C4-2B (cell line): Measurements from ENCODE around the gene SPATS2L.

Source experiments
- CTCF ChIP-seq: fragments of 450-650 bp; conservative IDR thresholded peaks from 2 replicates; pipeline ENCODE4 v1.5.1; 2017; ENCODE audit warnings: mild to moderate bottlenecking
- ZFX ChIP-seq: fragments of 450-650 bp; IDR thresholded peaks from 2 replicates; pipeline ENCODE4 v1.6.1; 2017

GRCh38 chr2:200415455-200415854 is 109.0 kb downstream of the SPATS2L start:
- no peak for TF ChIP-seq CTCF
- TF ChIP-seq ZFX: no peak
